Chondrocyte (in vitro differentiated cells): ENCODE measurements around the gene CD300E. TPM values are rescaled to one million over a fixed set of nuclear protein-coding genes. Genes with fewer than 3 reads are reported as not detected.

Experiments
- DNase-seq: peaks from one replicate; pipeline ENCODE4 v3.0.0; 2021; ENCODE audit warnings: mixed read lengths, low spot score
- H3K27ac Mint-ChIP-seq: one replicate; pipeline ENCODE4 v1.8.0; 2021; ENCODE audit warnings: mild to moderate bottlenecking, moderate library complexity, mixed read lengths; ENCODE audit not compliant: unreplicated experiment
- H3K27me3 Mint-ChIP-seq: 2 replicates; pipeline ENCODE4 v1.8.0; 2021; ENCODE audit warnings: low read depth, mixed read lengths
- H3K36me3 Mint-ChIP-seq: 2 replicates; pipeline ENCODE4 v1.8.0; 2021; ENCODE audit warnings: low read depth, mixed read lengths
- H3K4me1 Mint-ChIP-seq: 2 replicates; pipeline ENCODE4 v1.8.0; 2021; ENCODE audit warnings: low read depth, mild to moderate bottlenecking, mixed read lengths
- H3K4me3 Mint-ChIP-seq: one replicate; pipeline ENCODE4 v1.8.0; 2021; ENCODE audit warnings: mild to moderate bottlenecking, moderate library complexity, mixed read lengths; ENCODE audit not compliant: unreplicated experiment
- H3K9me3 Mint-ChIP-seq: 2 replicates; pipeline ENCODE4 v1.8.0; 2021; ENCODE audit warnings: low read depth, mixed read lengths
- CTCF ChIP-seq: fragments of 200-600 bp; sonication (generic); IDR thresholded peaks from 2 replicates; pipeline ENCODE4 v1.5.0; 2021; ENCODE audit warnings: antibody characterized with exemption, mild to moderate bottlenecking, moderate library complexity
- total RNA-seq: library from RNA; stranded (reverse); gene quantifications from 3 replicates; pipeline ENCODE4 v1.2.1, GENCODE V29; 2021

Gene CD300E
- total RNA-seq, 1 donor from 2014 or later = not detected

- DNase-seq = no peak
- Mint-ChIP-seq H3K9me3 (no peaks in the 10 kb centered on the region), H3K27ac (no peak overlapping the region), H3K36me3 (no peaks in the 10 kb centered on the region), H3K27me3 (peaks cover 68% of the 10 kb centered on the region), H3K4me1 (no peaks in the 10 kb centered on the region), H3K4me3 (no peak overlapping the region)
- TF ChIP-seq CTCF = no peak
Measured at GRCh38 chr17:74642556-74642955, 19.0 kb upstream of the CD300E start.

- Mint-ChIP-seq H3K27me3 (peaks cover 66% of the 10 kb centered on the region), H3K36me3 (no peaks in the 10 kb centered on the region), H3K4me1 (no peaks in the 10 kb centered on the region)
Measured at GRCh38 chr17:74641958-74642298, 18.4 kb upstream of the CD300E start.

GRCh38 chr17:74641224-74641957 lies 17.9 kb upstream of the CD300E start:
- TF ChIP-seq CTCF = no peak
- H3K36me3 Mint-ChIP-seq = no peaks in the 10 kb centered on the region
- DNase-seq = no peak
- H3K27ac Mint-ChIP-seq = no peak overlapping the region
- peaks cover 65% of the 10 kb centered on the region for H3K27me3 Mint-ChIP-seq
- no peak overlapping the region for H3K4me3 Mint-ChIP-seq
- H3K4me1 Mint-ChIP-seq = no peaks in the 10 kb centered on the region
- H3K9me3 Mint-ChIP-seq = no peaks in the 10 kb centered on the region

More at GRCh38 chr17:74641958-74642298, 18.4 kb upstream of the CD300E start:
- DNase-seq = no peak
- no peaks in the 10 kb centered on the region for H3K9me3 Mint-ChIP-seq
- no peak overlapping the region for H3K4me3 Mint-ChIP-seq
- H3K27ac Mint-ChIP-seq = no peak overlapping the region
- TF ChIP-seq CTCF = no peak

- Mint-ChIP-seq H3K4me3 (no peak overlapping the region), H3K27ac (no peak overlapping the region), H3K27me3 (peaks cover 56% of the 10 kb centered on the region), H3K36me3 (no peaks in the 10 kb centered on the region), H3K9me3 (no peaks in the 10 kb centered on the region), H3K4me1 (no peaks in the 10 kb centered on the region)
- TF ChIP-seq CTCF = no peak
- DNase-seq = no peak
Measured at GRCh38 chr17:74639704-74640151, 16.2 kb upstream of the CD300E start.

DNA sequence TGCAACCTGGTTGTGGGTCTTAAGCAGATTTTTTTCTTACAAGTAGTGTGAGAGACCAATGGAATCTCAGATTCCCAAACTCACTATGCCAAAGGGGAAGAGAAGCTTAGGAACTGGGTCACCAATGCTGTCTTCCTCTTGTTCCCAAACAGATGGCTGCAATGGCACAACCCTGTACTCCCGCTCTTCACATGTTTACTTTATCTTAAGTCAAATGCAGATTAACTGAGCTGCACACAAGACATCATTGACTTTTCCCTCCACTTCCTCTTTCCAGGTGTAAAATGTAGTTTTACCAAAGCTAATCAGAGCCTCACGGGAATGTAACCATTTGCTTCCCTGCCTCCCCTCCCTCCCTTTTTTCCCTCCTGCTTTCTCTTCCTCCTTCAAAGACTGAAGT lies 14.4 kb upstream of the CD300E start:
- DNase-seq = no peak
- Mint-ChIP-seq H3K4me3 (no peak overlapping the region), H3K4me1 (no peaks in the 10 kb centered on the region), H3K36me3 (no peaks in the 10 kb centered on the region), H3K9me3 (no peaks in the 10 kb centered on the region), H3K27me3 (peaks cover 43% of the 10 kb centered on the region), H3K27ac (no peak overlapping the region)
- TF ChIP-seq CTCF = no peak
